Pancreas (tissue), 10 donors: ENCODE results near the gene OSBPL5. TPM values are rescaled to one million over a fixed set of nuclear protein-coding genes. Genes with fewer than 3 reads are reported as not detected.

Experiments used
- ATAC-seq, 4 donors: fragments of 200-7000 bp; cut with Tn5 transposase; one replicate each; pipeline versions ENCODE4 v1.8.0 to v1.9.1; 2020; ENCODE audit warnings: mild to moderate bottlenecking in 4 of 4, moderate library complexity in 4 of 4
- DNase-seq, 6 donors: peaks; one replicate each; pipeline ENCODE4 v3.0.0-alpha.2; 2020
- FAIRE-seq: peaks from 2 replicates; lab custom pipeline; 2012; peaks lifted over from hg19 to GRCh38; lab: Jason Lieb, UNC
- H3K27ac ChIP-seq, 4 donors: fragments of 200-600 bp; sonication (generic); 1 replicate in 3 of 4; 2 replicates in 1 of 4; pipeline versions ENCODE4 v1.5.0 to v1.8.0; 2020
- H3K27me3 ChIP-seq, 4 donors: fragments of 200-600 bp; one replicate each; pipeline ENCODE4 v1.8.0; 2021
- H3K36me3 ChIP-seq, 3 donors: fragments of 200-600 bp; sonication (generic) in 1 of 3; one replicate each; pipeline versions ENCODE4 v1.5.0 to v1.8.0; 2020 to 2021
- H3K4me1 ChIP-seq, 3 donors: fragments of 200-600 bp; one replicate each; pipeline ENCODE4 v1.8.0; 2021
- H3K4me3 ChIP-seq, 4 donors: fragments of 200-600 bp; sonication (generic) in 2 of 4; one replicate each; pipeline versions ENCODE4 v1.5.0 to v1.8.0; 2020 to 2021
- H3K9me3 ChIP-seq, 4 donors: fragments of 200-600 bp; one replicate each; pipeline ENCODE4 v1.8.0; 2021
- WGBS, 2 donors: extraction: QIAGEN DNeasy Blood & Tissue Kit; methylation state at CpG; one replicate each; pipeline ENCODE4 v1.1.7; 2013; 5-methylcytosine and 5-hydroxymethylcytosine counted together
- intact Hi-C, 3 donors: fragments of 100-400 bp; cut with DNase I; formaldehyde crosslinking; loops; one replicate each; pipeline versions ENCODE4 v1.11.1 to v1.14.2; 2022
- polyA plus RNA-seq, 2 donors: library from polyadenylated mRNA; stranded (reverse); fragments of 200-250 nt; gene quantifications; one replicate each; pipeline ENCODE4 v1.2.3, GENCODE V29; 2013
- total RNA-seq, 6 donors: library from RNA; stranded (reverse); fragmentation: NEBNext Ultra II Directional in 4 of 6; extraction: Animal tissue kit (Norgen Biotek cat#: 25700) in 4 of 6; gene quantifications; one replicate each; pipeline versions ENCODE4 v1.2.1 to v1.2.4, GENCODE V29; 2021 to 2023
- TF ChIP-seq, protein P1 (sequence below), 4 donors: fragments of 200-600 bp; sonication (generic) in 3 of 4; IDR thresholded peaks; one replicate each; pipeline versions ENCODE4 v1.5.0 to v1.8.0; 2021; ENCODE audit warnings: antibody characterized with exemption in 4 of 4
- donor health status: healthy with polysubstance abuse.
- donor health status: DM: no; HTN: no; CAD: no; lungs with moderate emphysema.
- donor health status: DM: no; HTN: no; CAD: no.
- donor health status: control.
- donor health status: control.
- donor health status: Bipolar disorder and iron deficiency.
- donor health status: DM: yes; HTN: yes; CAD: no.
- donor health status: DM: no; HTN: no; CAD: no.
- donor health status: DM: no; HTN: no; CAD: no.
- donor health status: DM: yes; HTN: yes; CAD: no.

Gene OSBPL5
- total and polyA plus RNA-seq, 8 donors = 9.8 to 16.7 (median 11.8) TPM

- H3K27ac ChIP-seq = no peak overlapping the region
- no peaks in the 10 kb centered on the region for H3K27me3 ChIP-seq
- peaks cover 0 to 5% (median 0%) of the 10 kb centered on the region in 3 donors for H3K36me3 ChIP-seq
- peaks cover 0 to 16% (median 13%) of the 10 kb centered on the region in 3 donors for H3K4me1 ChIP-seq
- WGBS, 2 donors = 96 to 98% methylated on average over 12 of the region's 12 CpGs
- ATAC-seq = no peak
- H3K4me3 ChIP-seq = no peak overlapping the region
- TF ChIP-seq, protein P1, sequence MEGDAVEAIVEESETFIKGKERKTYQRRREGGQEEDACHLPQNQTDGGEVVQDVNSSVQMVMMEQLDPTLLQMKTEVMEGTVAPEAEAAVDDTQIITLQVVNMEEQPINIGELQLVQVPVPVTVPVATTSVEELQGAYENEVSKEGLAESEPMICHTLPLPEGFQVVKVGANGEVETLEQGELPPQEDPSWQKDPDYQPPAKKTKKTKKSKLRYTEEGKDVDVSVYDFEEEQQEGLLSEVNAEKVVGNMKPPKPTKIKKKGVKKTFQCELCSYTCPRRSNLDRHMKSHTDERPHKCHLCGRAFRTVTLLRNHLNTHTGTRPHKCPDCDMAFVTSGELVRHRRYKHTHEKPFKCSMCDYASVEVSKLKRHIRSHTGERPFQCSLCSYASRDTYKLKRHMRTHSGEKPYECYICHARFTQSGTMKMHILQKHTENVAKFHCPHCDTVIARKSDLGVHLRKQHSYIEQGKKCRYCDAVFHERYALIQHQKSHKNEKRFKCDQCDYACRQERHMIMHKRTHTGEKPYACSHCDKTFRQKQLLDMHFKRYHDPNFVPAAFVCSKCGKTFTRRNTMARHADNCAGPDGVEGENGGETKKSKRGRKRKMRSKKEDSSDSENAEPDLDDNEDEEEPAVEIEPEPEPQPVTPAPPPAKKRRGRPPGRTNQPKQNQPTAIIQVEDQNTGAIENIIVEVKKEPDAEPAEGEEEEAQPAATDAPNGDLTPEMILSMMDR (IDR thresholded peaks at IDR 0.05) = no peak
- no peaks in the 10 kb centered on the region for H3K9me3 ChIP-seq
- FAIRE-seq = no peak
- no peak for DNase-seq
- intact Hi-C loops = loop anchor here in 1 of 3 donors (5.0 kb wide), 1 partner anchor 42 kb away; no protein-coding TSS in a partner anchor
Measured at GRCh38 chr11:3044915-3045314, 120.2 kb downstream of the OSBPL5 start.

GRCh38 chr11:3044004-3044403, 121.1 kb downstream of the OSBPL5 start:
- intact Hi-C loops = no loop called here
- Histone ChIP-seq H3K27ac (peak overlapping the region in 2 of 4 donors; percentile 23 to 26), H3K4me1 (peaks cover 0 to 9% (median 9%) of the 10 kb centered on the region in 3 donors), H3K27me3 (no peaks in the 10 kb centered on the region), H3K36me3 (peaks cover 0 to 10% (median 3%) of the 10 kb centered on the region in 3 donors), H3K9me3 (no peaks in the 10 kb centered on the region), H3K4me3 (no peak overlapping the region)
- DNase-seq (no peak), FAIRE-seq (no peak), ATAC-seq (peak; percentile 2 to 17 (median 10))
- WGBS, 2 donors = 61 to 66% methylated on average over 6 of the region's 6 CpGs
- TF ChIP-seq, protein P1 (IDR thresholded peaks at IDR 0.05) = no peak

- H3K27ac ChIP-seq = peak overlapping the region in 2 of 4 donors; percentile 23 to 26
- no peak for FAIRE-seq
Measured at GRCh38 chr11:3043315-3043871, 121.7 kb downstream of the OSBPL5 start.

GRCh38 chr11:3042496-3043314, 122.4 kb downstream of the OSBPL5 start:
- Histone ChIP-seq H3K4me3 (no peak overlapping the region), H3K27me3 (no peaks in the 10 kb centered on the region), H3K36me3 (peaks cover 5 to 22% (median 6%) of the 10 kb centered on the region in 3 donors), H3K4me1 (peaks cover 0 to 9% (median 9%) of the 10 kb centered on the region in 3 donors), H3K27ac (peak overlapping the region in 1 of 4 donors; percentile 26), H3K9me3 (no peaks in the 10 kb centered on the region)
- intact Hi-C loops = no loop called here
- DNase-seq (peak in 1 of 6 donors; percentile 49), ATAC-seq (peak; percentile 24 to 39 (median 31)), FAIRE-seq (no peak)
- TF ChIP-seq, protein P1 (IDR thresholded peaks at IDR 0.05) = no peak
- 62 to 69% methylated on average over 11 of the region's 11 CpGs for WGBS, 2 donors

More at GRCh38 chr11:3043315-3043871, 121.7 kb downstream of the OSBPL5 start:
- H3K9me3 ChIP-seq = no peaks in the 10 kb centered on the region
- H3K36me3 ChIP-seq = peaks cover 3 to 17% (median 3%) of the 10 kb centered on the region in 3 donors
- no peaks in the 10 kb centered on the region for H3K27me3 ChIP-seq
- peaks cover 0 to 9% (median 9%) of the 10 kb centered on the region in 3 donors for H3K4me1 ChIP-seq
- TF ChIP-seq, protein P1 (IDR thresholded peaks at IDR 0.05) = no peak
- intact Hi-C loops = no loop called here
- 51 to 56% methylated on average over 16 of the region's 16 CpGs for WGBS, 2 donors
- peak; percentile 80 to 83 (median 82) for ATAC-seq
- DNase-seq = peak in 5 of 6 donors; percentile 65 to 81 (median 73)
- no peak overlapping the region for H3K4me3 ChIP-seq
